GM18498 (cell line): ENCODE measurements around the gene PPP1R7.
A peak's percentile ranks its signal among the peaks of the same experiment; 100 is the strongest.

Experiments
- ATAC-seq: cut with Tn5 transposase; IDR thresholded peaks from one replicate; pipeline ENCODE4 v1.9.1; 2021; ENCODE audit warnings: mild to moderate bottlenecking, moderate library complexity; ENCODE audit not compliant: unreplicated experiment

The PPP1R7 gene

DNA sequence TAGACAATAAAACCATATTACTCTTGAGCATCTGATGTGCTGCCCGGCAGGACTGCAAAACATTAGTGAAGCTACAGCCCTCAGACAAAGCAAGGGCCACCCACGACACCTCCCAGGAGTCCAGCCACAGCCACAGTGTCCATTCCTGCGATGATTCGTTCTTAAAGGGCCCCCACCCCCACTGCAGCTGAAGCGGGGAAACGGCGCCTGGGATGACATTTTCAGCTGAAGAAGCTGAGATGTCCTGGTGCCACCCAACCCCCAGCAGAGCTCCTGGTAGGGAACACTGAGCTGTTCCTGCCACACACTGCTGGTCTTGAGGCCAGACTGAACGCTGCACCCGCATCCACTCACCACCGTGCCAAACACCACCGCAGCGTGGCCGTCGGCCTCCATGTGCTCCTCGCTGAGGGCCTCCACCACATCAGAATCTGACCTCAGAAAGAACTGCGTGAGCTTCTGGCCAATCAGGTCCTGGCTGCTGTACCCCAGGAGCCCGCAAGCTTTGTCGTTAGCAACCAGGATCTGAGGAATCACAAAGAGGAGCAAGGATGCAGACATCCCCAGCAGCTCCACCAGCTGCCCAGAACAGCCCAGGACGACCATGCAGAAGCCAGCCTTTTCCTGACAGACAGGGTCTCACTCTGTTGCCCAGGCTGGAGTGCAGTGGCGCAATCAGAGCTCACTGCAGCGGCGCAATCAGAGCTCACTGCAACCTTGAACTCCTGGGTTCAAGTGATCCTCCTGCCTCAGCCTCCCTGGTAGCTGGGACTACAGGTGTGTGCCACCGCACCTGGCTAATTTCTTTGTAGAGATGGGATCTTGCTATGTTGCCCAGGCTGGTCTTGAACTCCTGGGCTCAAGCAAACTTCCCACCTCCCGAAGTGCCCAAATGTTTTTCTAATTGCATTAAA lies 10.5 kb upstream of the PPP1R7 start:
- no peak for ATAC-seq

DNA sequence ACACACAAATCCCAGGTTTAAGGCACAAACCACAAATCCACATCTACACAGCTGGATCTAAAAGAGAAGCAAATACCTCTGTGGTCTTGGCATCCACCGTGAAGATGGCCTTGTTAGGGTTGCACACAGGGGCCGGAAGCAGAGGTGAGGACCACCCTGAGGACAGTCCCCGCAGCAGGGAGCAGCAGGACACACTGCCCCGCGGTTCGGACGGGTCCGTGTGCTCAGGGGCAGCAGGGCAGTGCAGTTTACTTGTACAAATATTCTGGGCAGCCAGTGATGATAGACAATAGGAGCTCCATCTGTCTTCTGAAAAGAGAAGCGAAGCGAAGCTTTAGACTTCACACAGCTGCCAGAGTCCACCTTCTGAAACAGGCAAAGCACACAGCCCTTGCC lies 9.8 kb upstream of the PPP1R7 start:
- no peak for ATAC-seq

DNA sequence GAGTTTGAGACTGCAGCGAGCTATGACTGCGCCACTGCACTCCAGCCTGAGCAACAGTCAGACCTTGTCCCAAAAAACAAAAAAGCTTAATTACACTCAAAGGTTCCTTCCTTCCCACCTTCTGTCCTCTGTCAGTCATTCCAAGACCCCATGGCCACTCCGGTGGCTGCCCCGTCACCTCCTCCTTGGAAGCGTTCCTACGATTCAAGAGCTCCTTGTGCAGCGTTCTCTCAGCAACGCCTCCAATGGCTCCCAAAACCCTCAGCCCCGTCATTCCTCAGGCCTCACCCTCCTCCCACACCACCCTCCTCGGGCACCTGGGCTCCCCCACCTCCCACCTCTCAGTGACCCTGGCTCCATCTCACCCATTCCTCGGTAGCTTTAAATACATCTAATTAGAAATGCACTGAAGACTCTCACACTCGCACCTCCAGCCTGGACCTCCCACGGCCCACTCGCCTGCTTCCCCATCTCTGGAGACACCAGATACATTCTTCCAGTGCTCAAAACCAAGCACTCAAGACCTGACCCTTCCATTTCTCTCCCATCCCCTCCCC lies 9.0 kb upstream of the PPP1R7 start:
- no peak for ATAC-seq

DNA sequence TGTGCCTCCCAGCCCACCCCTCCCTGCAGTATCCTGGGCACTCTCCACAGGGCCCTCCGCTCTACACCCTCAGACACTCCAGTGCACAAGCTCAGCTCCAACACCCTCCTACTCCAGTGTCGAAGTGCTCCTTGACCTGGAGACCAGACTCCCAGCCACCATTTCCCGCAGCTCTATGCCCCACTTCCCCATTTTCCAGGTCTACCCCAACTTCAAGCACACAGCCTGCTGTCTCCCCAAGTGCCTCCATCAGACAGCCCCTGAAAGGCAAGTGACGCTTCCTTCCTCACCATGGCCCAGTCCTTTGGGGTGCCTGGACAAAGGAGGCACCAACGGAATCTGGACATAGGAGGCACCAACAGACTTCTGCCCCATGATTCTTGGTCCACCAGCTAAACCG lies 8.2 kb upstream of the PPP1R7 start:
- no peak for ATAC-seq

DNA sequence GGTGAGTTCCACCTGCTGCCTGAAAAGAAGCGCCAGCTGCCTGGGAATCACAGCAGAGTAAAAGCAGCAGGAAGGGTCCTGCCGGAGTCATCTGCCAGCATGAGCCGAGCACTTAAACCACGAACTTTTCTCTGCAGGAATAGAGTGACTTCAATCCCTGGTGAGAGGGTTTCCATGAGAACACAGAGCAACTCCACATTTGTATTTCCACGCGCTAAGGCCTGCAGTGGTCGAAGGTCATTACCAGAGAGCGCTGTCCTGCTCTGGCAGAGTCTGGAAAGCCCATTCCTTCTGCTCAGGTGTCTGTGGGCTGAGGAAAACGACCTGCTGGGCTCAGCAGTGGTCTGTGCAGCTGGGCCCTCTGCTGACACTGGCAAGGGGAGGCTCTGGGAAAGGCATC lies 7.7 kb upstream of the PPP1R7 start:
- no peak for ATAC-seq

DNA sequence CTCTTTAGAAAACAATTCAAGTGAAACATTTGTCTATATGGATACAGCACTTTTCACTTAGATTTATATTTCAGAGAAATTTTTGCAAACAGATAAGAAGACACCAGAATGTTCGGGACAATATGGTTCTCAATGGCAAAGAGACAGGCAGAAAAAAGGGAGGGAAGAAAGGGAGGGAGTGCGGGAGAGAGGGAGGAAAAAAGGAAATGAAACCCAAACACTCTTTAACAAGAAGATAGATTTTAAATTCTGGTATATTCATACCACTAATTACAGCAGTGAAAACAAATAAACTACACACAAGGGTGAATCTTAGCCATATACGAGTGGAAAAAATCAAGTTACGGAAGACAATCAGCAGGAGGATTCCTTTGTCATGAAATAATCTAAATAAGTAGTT lies 4.0 kb upstream of the PPP1R7 start:
- ATAC-seq, result no peak

DNA sequence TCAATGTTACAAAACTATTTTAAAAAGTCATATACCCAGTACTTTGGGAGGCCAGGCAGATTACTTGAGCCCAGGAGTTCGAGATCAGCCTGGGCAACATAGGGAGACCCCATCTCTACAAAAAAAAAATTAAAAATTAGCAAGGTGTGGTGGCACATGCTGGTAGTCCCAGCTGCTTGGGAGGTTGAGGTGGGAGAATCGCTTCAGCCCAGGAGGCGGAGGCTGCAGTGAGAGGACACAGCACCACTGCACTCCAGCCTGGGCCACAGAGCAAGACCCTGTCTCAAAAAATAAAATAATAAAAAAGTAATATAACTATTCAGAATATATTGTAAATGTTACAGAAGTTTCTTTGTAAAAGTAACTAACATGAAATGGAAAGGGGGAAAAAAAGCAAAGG lies 2.9 kb upstream of the PPP1R7 start:
- ATAC-seq, result no peak

DNA sequence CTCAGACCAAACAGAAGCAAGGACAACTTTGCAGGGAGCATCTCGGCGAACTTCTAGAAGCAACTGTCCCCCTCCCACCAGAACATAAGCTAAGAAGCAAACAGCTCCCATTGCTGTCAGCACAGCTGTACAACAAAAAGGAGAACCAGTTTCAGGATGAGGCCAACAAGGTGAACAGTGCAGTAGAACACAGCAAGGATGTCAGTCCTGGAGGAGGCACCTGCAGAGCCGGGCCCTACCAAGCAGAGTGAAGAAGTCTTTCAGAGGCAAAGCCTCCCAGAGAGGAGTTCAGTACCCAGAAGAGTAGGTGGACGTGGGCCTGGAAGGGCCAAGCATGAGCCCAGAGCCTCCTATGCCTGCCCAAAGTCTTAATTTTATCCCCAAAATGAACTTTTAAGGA lies 2.0 kb upstream of the PPP1R7 start:
- ATAC-seq, result no peak

DNA sequence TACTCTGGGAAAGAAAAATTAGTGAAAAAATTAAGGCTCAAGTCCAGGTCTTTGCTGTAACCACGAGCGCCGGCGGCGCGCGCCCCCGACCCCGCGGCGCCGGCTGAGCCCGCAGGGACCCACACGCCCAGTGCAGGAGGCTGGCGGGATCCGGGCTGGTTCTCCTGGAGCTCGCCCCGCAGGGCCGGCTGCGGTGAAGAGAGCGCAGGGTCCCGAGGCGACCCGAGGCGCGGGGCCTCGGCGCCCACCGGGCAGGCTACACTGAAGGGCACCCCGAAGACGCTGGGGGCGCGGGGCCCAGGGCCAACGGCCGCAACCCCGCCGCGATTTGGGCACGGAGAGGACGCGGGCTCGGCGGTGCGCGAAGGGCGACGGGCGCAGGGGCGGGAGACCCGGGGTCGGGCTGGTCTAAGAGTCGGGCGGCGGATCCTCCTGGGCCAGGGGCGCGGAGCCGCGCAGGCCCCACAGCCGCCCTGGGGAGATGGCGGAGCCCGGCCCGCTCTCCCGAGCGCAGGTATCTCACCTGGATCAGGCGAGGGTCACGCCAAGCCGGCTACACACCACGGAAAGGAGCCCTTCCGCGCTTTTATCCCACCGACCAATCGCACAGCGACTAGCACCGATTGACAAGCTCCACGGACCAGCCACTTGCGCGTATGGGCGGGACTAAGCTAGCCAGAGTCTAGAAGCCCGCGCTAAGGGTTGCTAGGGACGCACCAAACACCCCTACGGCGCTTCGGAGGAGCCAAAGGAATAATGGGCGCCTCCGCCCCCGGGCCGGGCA lies 1.2 kb upstream of the PPP1R7 start, which contains the start of gene PASK:
PASK (minus strand) TSS at position 582 of the 784 bp plus-strand sequence. CDS start 6,440 bp downstream, outside the sequence.
- ATAC-seq, result peak; percentile 80

DNA sequence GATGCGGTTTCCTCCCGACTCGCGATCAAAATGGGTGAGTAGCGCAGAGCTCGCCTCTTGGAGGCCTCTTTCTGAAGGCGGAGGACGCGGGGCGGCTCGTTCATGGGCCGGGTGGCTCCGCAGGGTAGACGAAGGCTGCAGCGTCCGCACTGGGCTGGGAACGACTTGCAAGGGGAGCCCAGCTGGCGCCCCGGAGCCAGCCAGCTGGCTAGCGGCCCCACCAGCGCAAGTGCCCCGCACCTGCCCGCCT lies 667 bp upstream of the PPP1R7 start:
- peak; percentile 5 for ATAC-seq

DNA sequence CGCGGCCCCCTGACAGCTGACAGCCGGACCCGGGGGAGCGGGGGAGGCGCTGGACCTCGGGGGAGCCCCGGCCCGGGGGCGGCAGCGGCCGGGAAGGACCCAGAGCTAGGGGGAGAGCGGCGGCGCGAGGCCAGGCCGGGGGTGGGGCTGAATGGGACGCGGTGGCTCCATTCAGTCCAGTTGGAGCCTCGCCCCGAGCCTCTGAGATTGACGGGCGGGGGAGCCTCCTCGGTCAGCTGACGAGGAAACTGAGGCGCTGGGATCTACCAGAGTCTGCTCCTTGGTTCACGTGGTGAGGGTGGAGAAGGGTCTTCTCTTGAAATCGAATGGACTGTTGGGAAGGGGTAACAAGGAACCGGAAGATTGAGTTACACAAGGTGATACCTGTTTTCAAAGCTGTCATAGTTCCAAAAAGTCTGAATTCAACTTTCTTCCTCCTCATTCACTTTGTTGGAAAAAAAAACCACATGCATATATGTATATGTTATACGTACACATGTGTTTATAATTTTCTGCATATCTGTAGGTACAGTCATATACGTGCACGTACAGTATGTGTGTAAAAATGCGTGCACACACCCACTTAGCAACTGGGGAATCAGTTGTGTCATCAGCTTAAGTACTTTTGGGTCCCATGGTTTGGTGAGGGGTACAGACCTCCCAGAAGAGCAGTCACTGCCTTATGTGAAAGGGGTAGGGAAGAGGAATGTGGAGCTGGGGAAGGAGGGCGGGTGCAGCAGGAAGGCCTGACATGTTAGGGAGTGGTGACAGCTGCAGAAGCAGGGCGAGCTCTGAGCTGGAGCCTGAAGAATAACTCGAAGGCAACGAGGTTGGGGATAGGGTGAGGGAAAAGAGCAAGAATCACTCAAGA lies 628 bp downstream of the PPP1R7 start:
- no peak for ATAC-seq

DNA sequence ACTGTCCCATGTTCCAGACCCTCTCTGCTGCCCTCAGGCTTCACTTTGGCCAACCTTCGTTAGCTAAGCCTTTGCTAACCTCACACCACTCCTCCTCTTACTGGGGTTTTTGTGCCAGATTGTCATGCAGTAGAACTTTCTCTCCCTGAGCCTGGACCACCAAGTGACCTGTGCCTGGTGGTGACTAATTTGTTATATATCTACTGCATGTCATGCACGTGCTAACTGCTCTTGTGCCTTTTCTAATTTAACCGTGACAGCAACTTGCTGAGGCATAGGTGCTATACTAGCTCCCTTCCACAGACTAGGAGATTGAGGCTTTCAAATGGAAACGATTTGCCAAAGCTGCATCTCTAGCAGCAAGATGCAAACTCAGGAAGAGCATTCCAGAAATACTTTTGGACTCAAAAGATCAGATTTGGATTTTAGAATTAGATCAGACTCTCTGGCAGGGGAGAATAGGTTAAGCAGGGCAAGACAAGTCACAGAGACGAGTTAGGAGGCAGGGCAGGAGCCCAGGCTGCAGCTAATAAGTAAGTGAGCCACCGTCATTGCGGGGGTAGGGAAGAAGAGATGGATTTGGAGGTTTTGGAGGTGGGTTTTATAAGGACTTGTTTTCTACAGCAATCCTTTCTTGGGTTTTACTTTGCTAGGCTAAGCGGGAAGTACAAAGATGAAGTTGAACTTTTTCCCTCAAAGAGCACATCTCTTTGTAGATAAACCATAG lies 1.8 kb downstream of the PPP1R7 start:
- ATAC-seq, result no peak

DNA sequence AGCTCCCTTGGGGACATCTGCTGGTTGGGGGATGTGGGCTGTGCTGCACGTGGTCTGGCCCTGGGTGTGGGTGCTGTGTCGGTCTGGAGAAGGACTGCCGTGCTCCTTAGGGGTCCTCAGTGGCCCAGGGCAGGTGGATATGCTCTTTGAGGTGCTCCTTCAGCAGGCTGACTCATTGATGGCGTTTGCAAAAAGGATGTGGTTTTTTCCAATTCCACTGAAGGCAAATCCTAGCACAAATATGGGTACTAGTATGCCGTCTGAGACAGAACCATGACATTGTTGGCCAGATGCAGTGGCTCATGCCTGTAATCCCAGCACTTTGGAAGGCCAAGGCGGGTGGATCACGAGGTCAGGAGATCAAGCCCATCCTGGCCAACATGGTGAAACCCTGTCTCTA lies 3.3 kb downstream of the PPP1R7 start:
- no peak for ATAC-seq

DNA sequence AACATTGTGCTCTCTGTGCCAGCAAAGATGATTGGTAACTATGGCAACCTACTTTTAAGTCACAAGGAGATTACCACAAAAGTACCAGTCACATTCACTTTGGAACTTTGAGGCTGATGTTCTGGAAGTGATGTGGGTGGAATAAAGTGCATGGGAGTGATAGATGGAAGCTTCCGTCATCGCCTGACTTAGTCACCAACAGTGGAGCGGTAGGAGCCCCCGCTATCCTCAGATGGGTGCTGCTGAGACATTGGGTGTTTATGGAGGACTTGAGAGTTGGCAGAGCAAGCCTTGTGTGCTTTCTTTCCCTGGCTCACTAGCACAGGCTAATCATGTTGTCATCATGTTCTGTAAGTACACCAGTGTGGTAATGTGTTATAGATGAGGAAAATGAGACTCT lies 4.6 kb downstream of the PPP1R7 start:
- no peak for ATAC-seq

DNA sequence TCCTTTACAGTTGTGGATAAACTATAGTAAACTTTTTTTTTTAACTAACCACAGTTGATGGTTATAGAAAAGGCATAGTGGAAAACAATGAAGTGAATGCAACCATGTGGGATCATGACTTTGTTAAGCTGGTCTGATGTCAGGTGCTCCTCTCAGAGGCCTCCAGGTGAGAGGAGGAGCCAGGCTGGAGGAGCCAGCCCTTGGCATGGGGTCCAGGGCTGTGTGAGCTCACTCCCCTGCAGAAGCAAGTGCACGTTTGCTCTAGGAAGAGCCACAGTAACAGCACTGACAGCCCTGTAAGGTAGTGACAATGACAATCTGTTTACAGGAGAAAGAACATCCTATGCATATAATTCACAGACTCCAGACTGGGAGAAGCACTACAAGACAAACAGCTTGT lies 5.7 kb downstream of the PPP1R7 start:
- ATAC-seq, result no peak

DNA sequence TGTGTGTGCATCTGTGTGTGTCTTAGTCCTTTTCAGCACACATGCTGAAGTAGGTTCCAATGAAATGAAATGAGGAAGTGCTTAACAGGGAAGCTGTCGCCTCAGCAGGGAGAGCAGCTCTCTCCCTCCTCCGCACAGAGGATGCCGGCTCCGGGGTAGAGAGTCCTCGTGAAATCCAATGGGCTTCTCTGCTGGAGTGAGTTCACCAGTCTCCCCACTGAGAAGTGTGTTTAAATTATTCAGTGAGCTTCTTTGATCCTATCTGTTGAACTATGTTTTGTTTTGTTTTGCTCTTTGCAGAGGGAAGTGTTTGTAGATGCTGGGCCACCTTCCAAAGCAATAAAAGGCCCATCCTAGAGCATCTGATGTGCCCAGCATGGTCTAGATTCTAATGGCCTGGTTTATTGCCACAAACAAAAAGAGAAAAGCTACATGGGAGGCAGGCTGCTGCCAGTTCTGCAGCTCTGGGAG lies 6.7 kb downstream of the PPP1R7 start:
- no peak for ATAC-seq

DNA sequence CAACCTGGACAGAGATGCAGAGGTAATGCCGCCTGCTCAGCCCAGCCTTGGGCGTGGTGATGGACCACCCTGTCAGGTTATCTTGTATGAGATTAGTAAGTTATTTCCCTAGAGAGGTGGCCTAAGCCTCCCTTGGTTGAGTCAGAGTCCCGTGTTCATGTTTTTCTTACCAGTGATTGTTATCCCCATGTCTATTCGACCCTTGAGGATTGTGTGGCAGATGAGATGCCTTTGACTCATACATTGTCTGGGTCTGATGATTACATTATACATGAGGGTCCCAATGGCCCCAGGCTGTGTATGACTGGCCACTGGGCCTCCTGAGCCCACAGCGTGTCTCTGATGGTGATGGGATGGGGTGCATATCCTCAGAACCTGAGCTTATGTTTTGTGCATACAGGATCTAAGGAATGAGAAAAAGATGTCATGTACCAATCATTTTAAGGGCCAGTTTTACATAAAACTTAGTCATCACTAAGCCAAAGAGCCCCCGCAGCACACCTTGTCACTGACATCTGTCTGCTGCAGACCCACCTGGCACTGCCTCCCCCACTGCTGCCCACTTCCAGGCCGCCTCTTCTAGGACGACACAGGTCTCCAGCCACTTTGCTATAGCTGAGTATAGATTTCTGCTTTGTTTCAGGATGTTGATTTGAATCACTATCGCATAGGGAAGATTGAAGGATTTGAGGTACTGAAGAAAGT lies 7.7 kb downstream of the PPP1R7 start:
- no peak for ATAC-seq

DNA sequence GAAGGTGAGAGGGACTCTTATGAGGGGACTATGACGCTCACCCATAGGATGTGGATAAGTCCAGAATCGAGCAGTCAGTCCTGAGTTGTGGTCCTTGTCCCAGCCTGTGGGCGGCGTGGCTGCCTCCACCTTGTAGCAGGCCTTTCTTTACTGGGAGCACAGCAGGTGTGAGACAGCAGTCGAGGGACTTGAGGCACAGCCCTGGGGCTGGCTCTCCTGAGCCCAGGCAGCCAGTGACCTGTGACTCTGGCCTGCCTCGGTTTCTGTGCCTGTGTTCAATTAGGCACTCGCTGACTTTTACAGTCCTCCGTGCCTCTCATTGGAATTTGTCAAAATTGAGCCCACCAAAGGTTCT lies 8.3 kb downstream of the PPP1R7 start:
- no peak for ATAC-seq

DNA sequence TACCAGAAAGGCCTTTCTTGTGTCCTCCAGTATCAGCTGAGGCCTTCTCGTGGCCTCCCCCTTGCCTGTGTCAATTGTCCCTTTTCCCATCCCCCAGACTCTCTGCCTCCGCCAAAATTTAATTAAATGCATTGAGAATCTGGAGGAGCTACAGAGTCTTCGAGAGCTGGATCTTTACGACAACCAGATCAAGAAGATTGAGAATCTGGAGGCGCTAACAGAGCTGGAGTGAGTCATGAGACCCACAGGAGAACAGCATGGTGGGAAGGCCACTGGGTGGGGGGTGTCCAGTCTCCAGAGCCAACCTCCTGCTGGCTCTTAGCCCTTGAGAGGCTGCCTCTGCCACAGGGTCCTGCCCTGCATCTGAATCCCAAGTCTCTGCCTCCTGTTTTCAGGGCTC lies 8.8 kb downstream of the PPP1R7 start:
- ATAC-seq, result no peak

DNA sequence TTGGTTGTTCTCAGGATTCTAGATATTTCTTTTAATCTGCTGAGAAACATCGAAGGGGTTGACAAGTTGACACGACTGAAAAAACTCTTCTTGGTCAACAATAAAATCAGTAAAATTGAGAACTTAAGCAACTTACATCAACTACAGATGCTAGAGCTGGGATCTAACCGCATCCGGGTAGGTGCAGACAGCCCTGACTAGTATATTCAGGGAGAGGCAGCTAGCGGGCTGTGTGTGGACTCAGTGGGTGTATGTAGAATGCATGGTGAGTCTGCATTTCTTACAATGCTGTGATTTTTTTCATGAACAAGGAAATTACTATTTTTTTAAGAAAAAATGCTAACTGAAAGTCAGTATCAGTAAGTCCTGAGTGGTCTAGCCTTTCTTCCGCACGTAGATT lies 10.1 kb downstream of the PPP1R7 start:
- ATAC-seq, result no peak
